GM12864 (cell line): ENCODE measurements around the gene MYORG.
A peak's percentile ranks its signal among the peaks of the same experiment; 100 is the strongest.

Experiments
- DNase-seq: peaks from one replicate; pipeline ENCODE4 v3.0.0-alpha.2; 2011; ENCODE audit warnings: low read depth
- H3K4me3 ChIP-seq: 2 replicates; pipeline ENCODE4 v1.5.1; 2011; ENCODE audit warnings: mild to moderate bottlenecking, low read depth, low read length, control low read depth
- TF ChIP-seq, protein P1 (sequence below): IDR thresholded peaks from 2 replicates; pipeline ENCODE4 v1.5.1; 2011; ENCODE audit warnings: low read depth, mild to moderate bottlenecking, moderate library complexity, low read length, control low read depth, inconsistent platforms; ENCODE audit errors: missing control alignments

The MYORG gene

DNA sequence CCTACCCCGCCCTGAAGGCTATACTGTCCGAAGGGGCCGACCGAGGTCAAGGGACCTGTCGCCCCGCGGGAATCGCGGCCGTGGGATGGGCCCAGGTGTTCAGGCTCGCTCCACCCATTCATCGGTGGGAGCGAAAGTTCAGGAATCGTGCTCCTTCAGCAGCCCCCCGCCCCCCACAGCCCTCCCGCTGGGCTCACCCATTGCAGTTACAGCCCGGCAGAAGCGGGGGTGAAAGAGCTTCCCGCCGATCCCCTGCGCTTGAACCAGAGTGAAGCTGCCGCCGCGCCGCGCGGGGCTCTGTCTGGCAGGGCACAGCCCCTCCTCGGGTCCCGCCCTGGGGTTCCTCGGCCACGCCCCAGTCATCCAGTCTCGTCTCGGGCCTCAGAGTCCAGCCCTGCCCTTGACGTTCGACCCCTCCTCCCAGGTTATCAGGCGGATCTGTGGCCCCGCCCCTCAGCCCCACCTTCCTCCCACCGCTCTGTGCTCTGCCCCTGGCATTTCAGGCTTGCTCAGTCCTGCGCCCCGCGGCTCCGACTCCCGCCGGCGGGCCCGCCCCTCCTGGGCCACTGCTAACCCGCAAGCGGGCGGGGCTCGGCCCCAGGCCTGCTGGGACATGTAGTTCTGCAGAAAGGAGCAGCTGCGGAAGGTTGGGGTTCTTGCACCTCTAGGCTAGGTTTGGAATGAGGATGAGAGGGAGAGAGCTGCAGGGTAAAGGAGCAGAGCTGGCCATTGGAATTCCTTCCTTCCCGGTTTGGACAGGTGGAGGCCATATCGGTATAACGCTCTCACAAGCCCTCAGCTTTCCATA, at the start of gene MYORG:
Gene MYORG, minus strand, starts transcription at position 303 of the 808 bp plus-strand sequence. CDS start 3,955 bp downstream, outside the sequence.
- DNase-seq, result peak; percentile 85
- peak within 1 kb of the TSS; percentile 58 for H3K4me3 ChIP-seq
- TF ChIP-seq, protein P1, sequence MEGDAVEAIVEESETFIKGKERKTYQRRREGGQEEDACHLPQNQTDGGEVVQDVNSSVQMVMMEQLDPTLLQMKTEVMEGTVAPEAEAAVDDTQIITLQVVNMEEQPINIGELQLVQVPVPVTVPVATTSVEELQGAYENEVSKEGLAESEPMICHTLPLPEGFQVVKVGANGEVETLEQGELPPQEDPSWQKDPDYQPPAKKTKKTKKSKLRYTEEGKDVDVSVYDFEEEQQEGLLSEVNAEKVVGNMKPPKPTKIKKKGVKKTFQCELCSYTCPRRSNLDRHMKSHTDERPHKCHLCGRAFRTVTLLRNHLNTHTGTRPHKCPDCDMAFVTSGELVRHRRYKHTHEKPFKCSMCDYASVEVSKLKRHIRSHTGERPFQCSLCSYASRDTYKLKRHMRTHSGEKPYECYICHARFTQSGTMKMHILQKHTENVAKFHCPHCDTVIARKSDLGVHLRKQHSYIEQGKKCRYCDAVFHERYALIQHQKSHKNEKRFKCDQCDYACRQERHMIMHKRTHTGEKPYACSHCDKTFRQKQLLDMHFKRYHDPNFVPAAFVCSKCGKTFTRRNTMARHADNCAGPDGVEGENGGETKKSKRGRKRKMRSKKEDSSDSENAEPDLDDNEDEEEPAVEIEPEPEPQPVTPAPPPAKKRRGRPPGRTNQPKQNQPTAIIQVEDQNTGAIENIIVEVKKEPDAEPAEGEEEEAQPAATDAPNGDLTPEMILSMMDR, result no peak

DNA sequence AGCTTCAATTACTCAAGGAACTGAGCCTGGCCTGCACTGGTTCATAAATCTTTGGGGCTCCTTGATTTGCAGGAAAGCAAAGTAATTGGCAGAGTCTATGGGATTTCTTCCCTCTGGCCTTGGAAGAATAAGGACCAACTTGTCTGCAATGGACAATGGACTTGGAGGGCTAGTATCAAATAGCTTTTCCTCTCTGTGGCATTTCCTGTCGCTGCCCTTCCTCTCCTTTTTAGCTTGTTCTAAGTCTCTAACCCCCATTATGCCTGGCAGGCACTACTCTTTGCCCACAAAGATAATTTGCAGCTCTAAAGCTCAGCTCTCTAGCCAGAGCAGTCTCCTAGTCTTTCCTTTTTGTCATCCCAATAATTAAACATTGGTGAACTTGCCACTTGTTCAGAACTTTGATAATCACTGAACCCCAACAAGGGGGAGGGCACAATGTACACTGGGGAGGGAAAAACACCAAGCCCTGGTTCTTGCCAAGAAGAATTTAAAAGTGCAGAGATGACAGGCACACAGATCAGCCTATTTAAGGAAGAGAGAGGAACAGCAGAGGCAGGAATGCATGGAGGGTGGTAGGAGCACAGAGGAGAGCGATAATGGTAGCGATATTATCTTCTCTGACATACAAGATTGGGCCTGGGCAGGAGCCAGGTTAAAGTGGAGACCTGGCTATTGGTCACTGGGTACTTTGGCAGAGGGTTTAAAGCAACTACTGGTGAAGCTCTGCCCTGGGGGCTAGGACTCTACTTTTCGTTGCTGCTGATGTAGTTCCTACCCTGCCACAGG, 43.2 kb upstream of the MYORG start:
- no peak for DNase-seq
- TF ChIP-seq, protein P1, result no peak
- no peak overlapping the region for H3K4me3 ChIP-seq

DNA sequence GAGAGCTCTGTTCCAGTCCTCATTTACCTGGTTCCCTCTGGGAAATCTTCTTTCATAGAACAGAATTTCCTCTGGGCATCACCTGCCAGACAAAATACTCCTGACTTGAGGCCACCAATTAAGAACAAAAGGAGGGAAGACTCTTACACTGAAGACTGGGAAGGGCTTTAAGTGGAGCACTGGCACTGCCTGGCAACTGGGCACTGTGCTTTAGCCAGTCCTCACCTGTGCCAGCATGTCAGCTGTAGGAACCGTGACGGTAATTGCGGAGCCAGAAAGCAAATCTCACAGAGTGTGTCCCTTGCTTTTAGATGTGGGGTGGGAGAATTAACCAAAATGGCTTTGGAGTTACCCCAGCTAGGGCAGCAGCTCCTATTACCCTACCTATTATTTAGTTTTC, 41.0 kb upstream of the MYORG start:
- TF ChIP-seq, protein P1, result no peak
- H3K4me3 ChIP-seq, result no peak overlapping the region
- DNase-seq, result no peak

DNA sequence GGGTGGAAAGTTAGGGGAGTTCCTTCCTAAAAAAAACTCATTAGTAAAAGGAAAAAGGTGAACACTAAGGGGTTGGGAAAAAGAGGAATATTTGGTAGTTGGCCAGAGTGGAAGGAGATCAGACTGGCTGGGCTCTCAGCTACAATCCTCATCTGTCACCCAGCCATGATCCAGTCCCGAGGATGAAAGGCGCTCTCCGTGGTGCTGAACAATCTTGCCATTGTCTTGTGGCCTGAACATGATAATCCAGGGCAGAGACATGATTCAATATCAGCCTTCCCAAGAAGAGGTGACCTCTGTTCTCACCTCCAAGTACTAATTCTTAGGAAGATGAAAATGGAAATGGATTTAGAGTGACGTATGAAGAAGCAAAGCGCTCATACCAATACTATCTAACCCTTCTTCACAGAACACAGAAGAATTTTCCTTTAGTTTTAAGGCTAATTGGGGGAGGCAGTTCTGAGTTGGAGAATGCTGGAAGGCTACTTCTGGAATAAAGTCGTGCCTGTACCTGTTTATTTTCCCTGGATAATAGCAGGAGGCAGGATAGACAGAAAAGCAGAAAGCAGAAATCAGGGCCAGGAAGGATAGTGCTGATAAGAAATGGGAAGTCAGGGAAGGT, 36.6 kb upstream of the MYORG start:
- DNase-seq, result no peak
- no peak overlapping the region for H3K4me3 ChIP-seq
- TF ChIP-seq, protein P1, result no peak

DNA sequence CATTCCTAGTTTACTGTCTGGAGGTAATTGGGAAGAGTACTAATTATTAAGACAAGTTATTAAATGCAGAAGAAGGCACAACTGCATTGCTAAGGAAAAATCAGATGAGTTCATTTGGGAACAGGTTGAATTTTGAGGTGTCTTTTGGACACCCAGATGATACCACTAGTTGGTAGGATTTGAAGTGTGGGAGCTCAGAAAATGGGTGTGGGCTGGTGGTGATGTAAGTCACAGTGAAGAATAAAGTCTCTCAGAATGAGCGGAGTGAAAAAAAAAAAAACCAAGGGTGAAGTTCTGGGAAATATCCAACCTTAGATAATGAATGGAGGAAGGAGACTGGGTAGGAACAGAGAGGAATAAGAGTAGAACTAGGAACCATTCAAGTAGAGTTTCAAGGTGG, 35.6 kb upstream of the MYORG start:
- H3K4me3 ChIP-seq, result no peak overlapping the region
- TF ChIP-seq, protein P1, result no peak
- no peak for DNase-seq

DNA sequence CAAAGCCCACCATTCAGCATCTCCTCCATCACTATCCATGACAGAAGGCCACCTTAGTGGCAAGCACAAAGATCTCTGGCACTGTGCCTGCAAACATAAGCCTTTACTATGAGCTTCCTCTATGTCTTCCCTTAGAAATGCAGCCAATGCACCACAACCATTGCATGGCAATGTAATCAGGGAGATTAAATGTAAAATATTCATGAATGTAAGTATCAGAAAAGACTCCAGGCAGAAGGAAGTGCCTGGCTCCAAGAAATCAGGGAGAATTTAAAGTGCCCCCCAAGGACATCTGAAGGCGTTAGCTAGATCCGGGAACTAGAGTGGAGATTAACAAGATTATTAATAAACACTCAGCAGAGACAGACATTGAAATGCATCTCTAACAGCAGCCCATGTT, 32.5 kb upstream of the MYORG start:
- no peak for DNase-seq
- TF ChIP-seq, protein P1, result no peak

More for the DNA sequence above, 32.5 kb upstream of the MYORG start:
- no peak overlapping the region for H3K4me3 ChIP-seq
